GM21367 (cell line): ENCODE measurements around the gene CCNK.

Experiments used
- ATAC-seq: cut with Tn5 transposase; IDR thresholded peaks from one replicate; pipeline ENCODE4 v1.9.1; 2021; ENCODE audit not compliant: unreplicated experiment

CCNK gene

GRCh38 chr14:99506276-99506675 is 25.1 kb downstream of the CCNK start:
- no peak for ATAC-seq

GRCh38 chr14:99507860-99508640 is 26.8 kb downstream of the CCNK start:
- ATAC-seq, result no peak

GRCh38 chr14:99508896-99509629 is 27.9 kb downstream of the CCNK start:
- ATAC-seq, result no peak

GRCh38 chr14:99509871-99510555 is 28.8 kb downstream of the CCNK start:
- ATAC-seq, result no peak

GRCh38 chr14:99510556-99511139 is 29.4 kb downstream of the CCNK start:
- no peak for ATAC-seq

GRCh38 chr14:99511421-99512109 is 30.4 kb downstream of the CCNK start:
- no peak for ATAC-seq

GRCh38 chr14:99512110-99512449 is 30.9 kb downstream of the CCNK start:
- ATAC-seq, result no peak

GRCh38 chr14:99512571-99513182 is 31.5 kb downstream of the CCNK start:
- ATAC-seq, result no peak

GRCh38 chr14:99513183-99513694 is 32.0 kb downstream of the CCNK start:
- ATAC-seq, result no peak

- ATAC-seq, result no peak
Measured at GRCh38 chr14:99513946-99514551, 32.8 kb downstream of the CCNK start.

- no peak for ATAC-seq
Measured at GRCh38 chr14:99514552-99515300, 33.5 kb downstream of the CCNK start.

GRCh38 chr14:99515301-99516155 is 34.3 kb downstream of the CCNK start:
- ATAC-seq, result no peak

GRCh38 chr14:99516156-99516870 is 35.1 kb downstream of the CCNK start:
- no peak for ATAC-seq

- no peak for ATAC-seq
Measured at GRCh38 chr14:99516871-99517642, 35.8 kb downstream of the CCNK start.

GRCh38 chr14:99517643-99518381 is 36.6 kb downstream of the CCNK start:
- ATAC-seq, result no peak
